ENCODE results near the gene ACP1.

- no peak for TF ChIP-seq POLR2A (IDR thresholded peaks at IDR 0.05; ENCODE audit: low read depth, low read length)
- TF ChIP-seq POLR2AphosphoS5 (IDR thresholded peaks at IDR 0.05; ENCODE audit: low read depth, low read length): no peak
These were observed 12.6 kb upstream of the ACP1 start for GRCh38 chr2:252001-252602.

All from GM12892 (cell line).